ENCODE data around the gene ZNF70. TPM values are rescaled to one million over a fixed set of nuclear protein-coding genes. Genes with fewer than 3 reads are reported as not detected.

The ZNF70 gene
- total RNA-seq, 1 experiment from 2014 or later = 5.4 TPM

DNA sequence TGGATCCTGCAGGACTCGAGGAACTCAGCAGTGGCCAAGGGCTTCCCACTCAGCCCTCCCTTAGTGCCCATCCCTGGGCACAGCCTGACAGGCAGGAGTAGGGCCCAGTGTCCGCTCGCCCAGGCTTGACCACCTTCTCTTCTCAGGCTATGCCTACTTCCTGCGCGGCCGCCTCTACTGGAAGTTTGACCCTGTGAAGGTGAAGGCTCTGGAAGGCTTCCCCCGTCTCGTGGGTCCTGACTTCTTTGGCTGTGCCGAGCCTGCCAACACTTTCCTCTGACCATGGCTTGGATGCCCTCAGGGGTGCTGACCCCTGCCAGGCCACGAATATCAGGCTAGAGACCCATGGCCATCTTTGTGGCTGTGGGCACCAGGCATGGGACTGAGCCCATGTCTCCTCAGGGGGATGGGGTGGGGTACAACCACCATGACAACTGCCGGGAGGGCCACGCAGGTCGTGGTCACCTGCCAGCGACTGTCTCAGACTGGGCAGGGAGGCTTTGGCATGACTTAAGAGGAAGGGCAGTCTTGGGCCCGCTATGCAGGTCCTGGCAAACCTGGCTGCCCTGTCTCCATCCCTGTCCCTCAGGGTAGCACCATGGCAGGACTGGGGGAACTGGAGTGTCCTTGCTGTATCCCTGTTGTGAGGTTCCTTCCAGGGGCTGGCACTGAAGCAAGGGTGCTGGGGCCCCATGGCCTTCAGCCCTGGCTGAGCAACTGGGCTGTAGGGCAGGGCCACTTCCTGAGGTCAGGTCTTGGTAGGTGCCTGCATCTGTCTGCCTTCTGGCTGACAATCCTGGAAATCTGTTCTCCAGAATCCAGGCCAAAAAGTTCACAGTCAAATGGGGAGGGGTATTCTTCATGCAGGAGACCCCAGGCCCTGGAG, 32.6 kb upstream of the ZNF70 start:
- Mint-ChIP-seq H3K36me3 (ENCODE audit: insufficient read depth, unreplicated experiment) (peaks cover 5% of the 10 kb centered on the region), H3K4me1 (ENCODE audit: low read depth, unreplicated experiment) (peaks cover 8% of the 10 kb centered on the region), H3K27me3 (ENCODE audit: insufficient read depth, unreplicated experiment) (no peaks in the 10 kb centered on the region), H3K27ac (ENCODE audit: unreplicated experiment) (no peak overlapping the region), H3K9me3 (ENCODE audit: unreplicated experiment) (no peaks in the 10 kb centered on the region), H3K4me3 (ENCODE audit: unreplicated experiment) (no peak overlapping the region)
- no TSS peak for BruUV-seq (replicated peaks)
- intact Hi-C loops (cut with micrococcal nuclease; ENCODE audit: unreplicated experiment) = no loop called here
- ChIA-PET POLR2A (no interaction called here), CTCF (no interaction called here)
- Histone ChIP-seq H3K4me3 (ENCODE audit: low read depth, low read length) (no peak overlapping the region), H3K36me3 (ENCODE audit: control insufficient read depth, insufficient read depth, low read length) (no peaks in the 10 kb centered on the region), H3K9me3 (no peaks in the 10 kb centered on the region), H3K4me1 (peaks cover 23% of the 10 kb centered on the region), H3K27me3 (replicated peaks; ENCODE audit: control insufficient read depth, insufficient read depth, low read length) (no peaks in the 10 kb centered on the region)
- TF ChIP-seq, protein P1, sequence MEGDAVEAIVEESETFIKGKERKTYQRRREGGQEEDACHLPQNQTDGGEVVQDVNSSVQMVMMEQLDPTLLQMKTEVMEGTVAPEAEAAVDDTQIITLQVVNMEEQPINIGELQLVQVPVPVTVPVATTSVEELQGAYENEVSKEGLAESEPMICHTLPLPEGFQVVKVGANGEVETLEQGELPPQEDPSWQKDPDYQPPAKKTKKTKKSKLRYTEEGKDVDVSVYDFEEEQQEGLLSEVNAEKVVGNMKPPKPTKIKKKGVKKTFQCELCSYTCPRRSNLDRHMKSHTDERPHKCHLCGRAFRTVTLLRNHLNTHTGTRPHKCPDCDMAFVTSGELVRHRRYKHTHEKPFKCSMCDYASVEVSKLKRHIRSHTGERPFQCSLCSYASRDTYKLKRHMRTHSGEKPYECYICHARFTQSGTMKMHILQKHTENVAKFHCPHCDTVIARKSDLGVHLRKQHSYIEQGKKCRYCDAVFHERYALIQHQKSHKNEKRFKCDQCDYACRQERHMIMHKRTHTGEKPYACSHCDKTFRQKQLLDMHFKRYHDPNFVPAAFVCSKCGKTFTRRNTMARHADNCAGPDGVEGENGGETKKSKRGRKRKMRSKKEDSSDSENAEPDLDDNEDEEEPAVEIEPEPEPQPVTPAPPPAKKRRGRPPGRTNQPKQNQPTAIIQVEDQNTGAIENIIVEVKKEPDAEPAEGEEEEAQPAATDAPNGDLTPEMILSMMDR (IDR thresholded peaks at IDR 0.05; ENCODE audit: insufficient read depth in 1 of 2, low read depth in 1 of 2, low read length in 1 of 2, severe bottlenecking in 1 of 2, unreplicated experiment in 1 of 2) = no peak
- DNase-seq = no peak

DNA sequence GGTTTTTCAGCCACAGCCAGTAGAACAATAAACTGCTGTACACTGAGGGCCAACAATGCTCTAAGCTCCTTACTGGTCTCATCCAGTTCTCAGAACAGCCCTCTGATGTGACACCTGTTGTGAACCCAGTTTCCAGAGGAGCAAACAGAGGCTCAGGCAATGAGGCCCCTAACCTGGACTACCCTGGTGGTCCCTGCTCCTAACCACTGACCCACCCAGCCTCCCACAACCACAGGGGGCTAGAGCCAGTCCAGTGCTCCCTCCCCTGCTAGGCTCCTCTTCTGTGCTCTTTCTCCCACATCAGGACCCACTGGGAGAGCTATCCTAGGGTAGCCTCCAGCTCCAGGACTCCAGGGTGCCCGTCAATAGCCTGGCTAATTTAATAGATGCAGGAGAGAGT, 31.8 kb upstream of the ZNF70 start:
- TF ChIP-seq, protein P1 (IDR thresholded peaks at IDR 0.05; ENCODE audit: insufficient read depth in 1 of 2, low read depth in 1 of 2, low read length in 1 of 2, severe bottlenecking in 1 of 2, unreplicated experiment in 1 of 2) = no peak
- Mint-ChIP-seq H3K4me3 (ENCODE audit: unreplicated experiment) (no peak overlapping the region), H3K27me3 (ENCODE audit: insufficient read depth, unreplicated experiment) (no peaks in the 10 kb centered on the region), H3K9me3 (ENCODE audit: unreplicated experiment) (no peaks in the 10 kb centered on the region), H3K36me3 (ENCODE audit: insufficient read depth, unreplicated experiment) (peaks cover 5% of the 10 kb centered on the region), H3K27ac (ENCODE audit: unreplicated experiment) (no peak overlapping the region), H3K4me1 (ENCODE audit: low read depth, unreplicated experiment) (peaks cover 8% of the 10 kb centered on the region)
- Histone ChIP-seq H3K4me1 (peaks cover 23% of the 10 kb centered on the region), H3K36me3 (ENCODE audit: control insufficient read depth, insufficient read depth, low read length) (no peaks in the 10 kb centered on the region), H3K4me3 (ENCODE audit: low read depth, low read length) (no peak overlapping the region), H3K27me3 (replicated peaks; ENCODE audit: control insufficient read depth, insufficient read depth, low read length) (no peaks in the 10 kb centered on the region), H3K9me3 (no peaks in the 10 kb centered on the region)
- intact Hi-C loops (cut with micrococcal nuclease; ENCODE audit: unreplicated experiment) = no loop called here
- no peak for DNase-seq
- ChIA-PET POLR2A (no interaction called here), CTCF (no interaction called here)
- no TSS peak for BruUV-seq (replicated peaks)

GRCh38 chr22:23782252-23782651, 31.3 kb upstream of the ZNF70 start:
- H3K9me3 ChIP-seq = no peaks in the 10 kb centered on the region
- H3K4me3 ChIP-seq (ENCODE audit: low read depth, low read length) = no peak overlapping the region
- intact Hi-C loops (cut with micrococcal nuclease; ENCODE audit: unreplicated experiment) = no loop called here
- H3K27ac Mint-ChIP-seq (ENCODE audit: unreplicated experiment) = no peak overlapping the region
- no TSS peak for BruUV-seq (replicated peaks)
- peaks cover 5% of the 10 kb centered on the region for H3K36me3 Mint-ChIP-seq (ENCODE audit: insufficient read depth, unreplicated experiment)
- CTCF ChIA-PET = no interaction called here
- H3K27me3 Mint-ChIP-seq (ENCODE audit: insufficient read depth, unreplicated experiment) = no peaks in the 10 kb centered on the region
- no peaks in the 10 kb centered on the region for H3K9me3 Mint-ChIP-seq (ENCODE audit: unreplicated experiment)
- POLR2A ChIA-PET = no interaction called here
- peaks cover 8% of the 10 kb centered on the region for H3K4me1 Mint-ChIP-seq (ENCODE audit: low read depth, unreplicated experiment)
- peaks cover 23% of the 10 kb centered on the region for H3K4me1 ChIP-seq
- no peak overlapping the region for H3K4me3 Mint-ChIP-seq (ENCODE audit: unreplicated experiment)
- no peaks in the 10 kb centered on the region for H3K36me3 ChIP-seq (ENCODE audit: control insufficient read depth, insufficient read depth, low read length)
- DNase-seq = no peak
- H3K27me3 ChIP-seq (replicated peaks; ENCODE audit: control insufficient read depth, insufficient read depth, low read length) = no peaks in the 10 kb centered on the region
- TF ChIP-seq, protein P1 (IDR thresholded peaks at IDR 0.05; ENCODE audit: insufficient read depth in 1 of 2, low read depth in 1 of 2, low read length in 1 of 2, severe bottlenecking in 1 of 2, unreplicated experiment in 1 of 2) = no peak

Data from Caco-2 (cell line).